SW 1271 (cell line): ENCODE results near the gene DEF6.
A peak's percentile ranks its signal among the peaks of the same experiment; 100 is the strongest.

Experiments
- DNase-seq, 2 experiments: peaks; one replicate each; lab custom pipeline; 2025; lab: John Stamatoyannopoulos, UW

The DEF6 gene

GRCh38 chr6:35297601-35298481 lies at the start of gene DEF6:
Gene DEF6, plus strand, starts transcription at chr6:35297818. Its CDS starts 39 bp downstream, at chr6:35297857.
- no peak for DNase-seq

- no peak for DNase-seq
Measured at GRCh38 chr6:35248300-35248699, 49.3 kb upstream of the DEF6 start.

GRCh38 chr6:35248965-35249364 lies 48.7 kb upstream of the DEF6 start:
- DNase-seq, result no peak

GRCh38 chr6:35251949-35252348 lies 45.7 kb upstream of the DEF6 start:
- DNase-seq, result no peak

GRCh38 chr6:35253249-35253648 lies 44.4 kb upstream of the DEF6 start:
- no peak for DNase-seq

GRCh38 chr6:35258336-35258735 lies 39.3 kb upstream of the DEF6 start:
- DNase-seq, result no peak

- DNase-seq, result peak; percentile 16 to 71
Measured at GRCh38 chr6:35258858-35259193, 38.8 kb upstream of the DEF6 start.

GRCh38 chr6:35259194-35259947 lies 38.2 kb upstream of the DEF6 start, which contains the start of gene ZNF76:
Gene ZNF76, plus strand, starts transcription at chr6:35259735. Its CDS starts 21,417 bp downstream, at chr6:35281152.
- DNase-seq, result peak; percentile 89 to 95

- DNase-seq, result peak; percentile 28 to 61
Measured at GRCh38 chr6:35259948-35260590, 37.5 kb upstream of the DEF6 start.

- DNase-seq, result no peak
Measured at GRCh38 chr6:35260591-35261570, 36.7 kb upstream of the DEF6 start.

GRCh38 chr6:35262596-35262995 lies 35.0 kb upstream of the DEF6 start:
- peak in 1 of 2 experiments; percentile 24 for DNase-seq

GRCh38 chr6:35264550-35265274 lies 32.9 kb upstream of the DEF6 start:
- DNase-seq, result no peak

GRCh38 chr6:35265523-35265922 lies 32.1 kb upstream of the DEF6 start:
- DNase-seq, result no peak

- no peak for DNase-seq
Measured at GRCh38 chr6:35267446-35267845, 30.2 kb upstream of the DEF6 start.

GRCh38 chr6:35267897-35268296 lies 29.7 kb upstream of the DEF6 start:
- no peak for DNase-seq

GRCh38 chr6:35272005-35272404 lies 25.6 kb upstream of the DEF6 start:
- DNase-seq, result no peak

GRCh38 chr6:35273822-35274559 lies 23.6 kb upstream of the DEF6 start:
- DNase-seq, result no peak

GRCh38 chr6:35275744-35276260 lies 21.8 kb upstream of the DEF6 start:
- no peak for DNase-seq

GRCh38 chr6:35278708-35279107 lies 18.9 kb upstream of the DEF6 start:
- no peak for DNase-seq

- no peak for DNase-seq
Measured at GRCh38 chr6:35280903-35281302, 16.7 kb upstream of the DEF6 start.
